Activated T-cell treated with anti-CD3 and anti-CD28 coated beads for 1 hour (primary cell): ENCODE results near the gene EEF1A2.
"Not testable (repeated sequence)": the region's sequence is repeated elsewhere in the genome, so short reads cannot be mapped to it uniquely, and the experiment has no call there.

Experiments
- DNase-seq: peaks from one replicate; pipeline ENCODE4 v3.0.0-alpha.2; 2020; ENCODE audit warnings: low read depth

The EEF1A2 gene

GRCh38 chr20:63484651-63485403 lies 14.1 kb downstream of the EEF1A2 start:
- no peak for DNase-seq

- no peak for DNase-seq
Measured at GRCh38 chr20:63484236-63484635, 14.6 kb downstream of the EEF1A2 start.

- no peak for DNase-seq
Measured at GRCh38 chr20:63483834-63484233, 15.0 kb downstream of the EEF1A2 start.

GRCh38 chr20:63482021-63482587 lies 16.8 kb downstream of the EEF1A2 start:
- DNase-seq = no peak

GRCh38 chr20:63481503-63481902 lies 17.4 kb downstream of the EEF1A2 start:
- no peak for DNase-seq

- DNase-seq = not testable (repeated sequence)
Measured at GRCh38 chr20:63479695-63480419, 19.0 kb downstream of the EEF1A2 start.

GRCh38 chr20:63478346-63479302 lies 20.3 kb downstream of the EEF1A2 start:
- no peak for DNase-seq

- DNase-seq = no peak
Measured at GRCh38 chr20:63477944-63478343, 20.9 kb downstream of the EEF1A2 start.

GRCh38 chr20:63477061-63477616 lies 21.7 kb downstream of the EEF1A2 start:
- no peak for DNase-seq

GRCh38 chr20:63475209-63475608 lies 23.7 kb downstream of the EEF1A2 start:
- no peak for DNase-seq

GRCh38 chr20:63473555-63474449 lies 25.1 kb downstream of the EEF1A2 start:
- no peak for DNase-seq

- DNase-seq = no peak
Measured at GRCh38 chr20:63472862-63473390, 26.0 kb downstream of the EEF1A2 start.

- DNase-seq = no peak
Measured at GRCh38 chr20:63471981-63472831, 26.7 kb downstream of the EEF1A2 start, which contains the start of gene KCNQ2. KCNQ2 (minus strand) TSS chr20:63472655; CDS start chr20:63472463, 192 bp downstream.

- DNase-seq = no peak
Measured at GRCh38 chr20:63471717-63471980, 27.2 kb downstream of the EEF1A2 start.

GRCh38 chr20:63471002-63471716 lies 27.7 kb downstream of the EEF1A2 start:
- no peak for DNase-seq

- DNase-seq = no peak
Measured at GRCh38 chr20:63470410-63470809, 28.5 kb downstream of the EEF1A2 start.

- no peak for DNase-seq
Measured at GRCh38 chr20:63469713-63470101, 29.2 kb downstream of the EEF1A2 start.

GRCh38 chr20:63469019-63469712 lies 29.7 kb downstream of the EEF1A2 start:
- no peak for DNase-seq
